Neural cell (in vitro differentiated cells): ENCODE results near the gene DDX51.

Experiments
- EP300 ChIP-seq: fragments of 450-650 bp; conservative IDR thresholded peaks from 2 replicates; pipeline ENCODE4 v1.6.1; 2014; ENCODE audit warnings: antibody characterized with exemption, mild to moderate bottlenecking, moderate library complexity; ENCODE audit not compliant: poor library complexity, severe bottlenecking
- EZH2 ChIP-seq: fragments of 200-600, 300-800 bp; shearing (Covaris generic), sonication (generic); IDR thresholded peaks from 2 replicates; pipeline ENCODE4 v1.6.1; 2014; ENCODE audit warnings: antibody characterized with exemption, low read length, borderline replicate concordance, mild to moderate bottlenecking; ENCODE audit not compliant: insufficient read depth, poor library complexity, severe bottlenecking
- MXI1 ChIP-seq: fragments of 450-650 bp; conservative IDR thresholded peaks from 2 replicates; pipeline ENCODE4 v1.6.1; 2014; ENCODE audit warnings: antibody characterized with exemption, mild to moderate bottlenecking; ENCODE audit not compliant: poor library complexity, severe bottlenecking
- POLR2AphosphoS5 ChIP-seq: IDR thresholded peaks from 2 replicates; pipeline ENCODE4 v1.6.1; 2012
- RAD21 ChIP-seq: fragments of 450-650 bp; conservative IDR thresholded peaks from 2 replicates; pipeline ENCODE4 v1.6.1; 2014; ENCODE audit warnings: antibody characterized with exemption, mild to moderate bottlenecking, moderate library complexity
- SMC3 ChIP-seq: fragments of 450-650 bp; conservative IDR thresholded peaks from 2 replicates; pipeline ENCODE4 v1.6.1; 2014; ENCODE audit warnings: antibody characterized with exemption, mild to moderate bottlenecking, moderate library complexity; ENCODE audit not compliant: poor library complexity
- TAF1 ChIP-seq: IDR thresholded peaks from 2 replicates; pipeline ENCODE4 v1.6.1; 2012; ENCODE audit warnings: low read depth
- TF ChIP-seq, protein P1 (sequence below): fragments of 450-650 bp; IDR thresholded peaks from 2 replicates; pipeline ENCODE4 v1.5.1; 2014; ENCODE audit warnings: antibody characterized with exemption, mild to moderate bottlenecking, moderate library complexity; ENCODE audit not compliant: poor library complexity, severe bottlenecking
- TF ChIP-seq, protein P2 (sequence below): IDR thresholded peaks from 2 replicates; pipeline ENCODE4 v1.6.1; 2012; ENCODE audit warnings: borderline replicate concordance

DNA sequence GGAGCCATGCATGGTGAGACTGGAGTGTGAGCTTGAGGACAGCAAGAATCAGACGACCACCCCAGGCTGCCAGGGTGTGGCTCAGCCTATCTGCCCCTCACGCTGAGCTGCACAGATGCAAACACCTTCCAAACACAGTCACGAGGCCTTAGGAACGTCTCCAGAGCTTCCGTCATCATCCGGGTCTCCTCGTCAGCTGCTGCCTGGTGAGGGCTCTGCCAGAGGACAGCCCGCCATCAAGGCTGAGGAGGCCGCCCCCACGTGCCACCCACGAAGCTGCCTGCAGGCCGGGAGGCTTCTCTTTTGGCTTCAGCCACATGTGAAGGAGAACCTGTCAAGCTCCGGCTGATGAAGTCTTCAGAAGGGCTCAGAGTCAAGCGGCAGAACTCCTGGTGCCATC is 13.4 kb downstream of the DDX51 start:
- TF ChIP-seq SMC3 = no peak
- TF ChIP-seq, protein P1, sequence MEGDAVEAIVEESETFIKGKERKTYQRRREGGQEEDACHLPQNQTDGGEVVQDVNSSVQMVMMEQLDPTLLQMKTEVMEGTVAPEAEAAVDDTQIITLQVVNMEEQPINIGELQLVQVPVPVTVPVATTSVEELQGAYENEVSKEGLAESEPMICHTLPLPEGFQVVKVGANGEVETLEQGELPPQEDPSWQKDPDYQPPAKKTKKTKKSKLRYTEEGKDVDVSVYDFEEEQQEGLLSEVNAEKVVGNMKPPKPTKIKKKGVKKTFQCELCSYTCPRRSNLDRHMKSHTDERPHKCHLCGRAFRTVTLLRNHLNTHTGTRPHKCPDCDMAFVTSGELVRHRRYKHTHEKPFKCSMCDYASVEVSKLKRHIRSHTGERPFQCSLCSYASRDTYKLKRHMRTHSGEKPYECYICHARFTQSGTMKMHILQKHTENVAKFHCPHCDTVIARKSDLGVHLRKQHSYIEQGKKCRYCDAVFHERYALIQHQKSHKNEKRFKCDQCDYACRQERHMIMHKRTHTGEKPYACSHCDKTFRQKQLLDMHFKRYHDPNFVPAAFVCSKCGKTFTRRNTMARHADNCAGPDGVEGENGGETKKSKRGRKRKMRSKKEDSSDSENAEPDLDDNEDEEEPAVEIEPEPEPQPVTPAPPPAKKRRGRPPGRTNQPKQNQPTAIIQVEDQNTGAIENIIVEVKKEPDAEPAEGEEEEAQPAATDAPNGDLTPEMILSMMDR = no peak
- TF ChIP-seq MXI1 = no peak
- no peak for TF ChIP-seq EZH2
- no peak for TF ChIP-seq POLR2AphosphoS5
- no peak for TF ChIP-seq RAD21
- no peak for TF ChIP-seq EP300
- TF ChIP-seq, protein P2, sequence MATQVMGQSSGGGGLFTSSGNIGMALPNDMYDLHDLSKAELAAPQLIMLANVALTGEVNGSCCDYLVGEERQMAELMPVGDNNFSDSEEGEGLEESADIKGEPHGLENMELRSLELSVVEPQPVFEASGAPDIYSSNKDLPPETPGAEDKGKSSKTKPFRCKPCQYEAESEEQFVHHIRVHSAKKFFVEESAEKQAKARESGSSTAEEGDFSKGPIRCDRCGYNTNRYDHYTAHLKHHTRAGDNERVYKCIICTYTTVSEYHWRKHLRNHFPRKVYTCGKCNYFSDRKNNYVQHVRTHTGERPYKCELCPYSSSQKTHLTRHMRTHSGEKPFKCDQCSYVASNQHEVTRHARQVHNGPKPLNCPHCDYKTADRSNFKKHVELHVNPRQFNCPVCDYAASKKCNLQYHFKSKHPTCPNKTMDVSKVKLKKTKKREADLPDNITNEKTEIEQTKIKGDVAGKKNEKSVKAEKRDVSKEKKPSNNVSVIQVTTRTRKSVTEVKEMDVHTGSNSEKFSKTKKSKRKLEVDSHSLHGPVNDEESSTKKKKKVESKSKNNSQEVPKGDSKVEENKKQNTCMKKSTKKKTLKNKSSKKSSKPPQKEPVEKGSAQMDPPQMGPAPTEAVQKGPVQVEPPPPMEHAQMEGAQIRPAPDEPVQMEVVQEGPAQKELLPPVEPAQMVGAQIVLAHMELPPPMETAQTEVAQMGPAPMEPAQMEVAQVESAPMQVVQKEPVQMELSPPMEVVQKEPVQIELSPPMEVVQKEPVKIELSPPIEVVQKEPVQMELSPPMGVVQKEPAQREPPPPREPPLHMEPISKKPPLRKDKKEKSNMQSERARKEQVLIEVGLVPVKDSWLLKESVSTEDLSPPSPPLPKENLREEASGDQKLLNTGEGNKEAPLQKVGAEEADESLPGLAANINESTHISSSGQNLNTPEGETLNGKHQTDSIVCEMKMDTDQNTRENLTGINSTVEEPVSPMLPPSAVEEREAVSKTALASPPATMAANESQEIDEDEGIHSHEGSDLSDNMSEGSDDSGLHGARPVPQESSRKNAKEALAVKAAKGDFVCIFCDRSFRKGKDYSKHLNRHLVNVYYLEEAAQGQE = no peak
- TF ChIP-seq TAF1 = no peak
